Bronchial epithelial cell (primary cell): ENCODE measurements around the gene CARNS1. TPM values are rescaled to one million over a fixed set of nuclear protein-coding genes. Genes with fewer than 3 reads are reported as not detected.

Source experiments
- DNase-seq: peaks from one replicate; pipeline ENCODE4 v3.0.0-alpha.2; 2010; ENCODE audit warnings: low read depth
- FAIRE-seq: peaks from 2 replicates; lab custom pipeline; 2011; peaks lifted over from hg19 to GRCh38; lab: Jason Lieb, UNC
- H3K27me3 ChIP-seq: 2 replicates; pipeline ENCODE4 v1.5.1; 2011; ENCODE audit warnings: low read length; ENCODE audit not compliant: control insufficient read depth, insufficient read depth
- H3K36me3 ChIP-seq: 2 replicates; pipeline ENCODE4 v1.5.1; 2011; ENCODE audit warnings: low read length; ENCODE audit not compliant: control insufficient read depth, insufficient read depth
- H3K4me3 ChIP-seq: 2 replicates; pipeline ENCODE4 v1.5.1; 2011; ENCODE audit warnings: mild to moderate bottlenecking, low read depth, low read length, control low read depth
- total RNA-seq: library from RNA; depleted of rRNA; stranded (reverse); fragments of >200 nt; gene quantifications from 2 replicates; pipeline ENCODE4 v1.2.1, GENCODE V29; 2014
- TF ChIP-seq, protein P1 (sequence below): IDR thresholded peaks from 2 replicates; pipeline ENCODE4 v1.5.1; 2011; ENCODE audit warnings: mild to moderate bottlenecking, moderate library complexity, low read length, control low read depth, inconsistent platforms; ENCODE audit not compliant: insufficient read depth, severe bottlenecking

Gene CARNS1
- total RNA-seq, 1 donor from 2014 or later, result under 0.01 TPM

DNA sequence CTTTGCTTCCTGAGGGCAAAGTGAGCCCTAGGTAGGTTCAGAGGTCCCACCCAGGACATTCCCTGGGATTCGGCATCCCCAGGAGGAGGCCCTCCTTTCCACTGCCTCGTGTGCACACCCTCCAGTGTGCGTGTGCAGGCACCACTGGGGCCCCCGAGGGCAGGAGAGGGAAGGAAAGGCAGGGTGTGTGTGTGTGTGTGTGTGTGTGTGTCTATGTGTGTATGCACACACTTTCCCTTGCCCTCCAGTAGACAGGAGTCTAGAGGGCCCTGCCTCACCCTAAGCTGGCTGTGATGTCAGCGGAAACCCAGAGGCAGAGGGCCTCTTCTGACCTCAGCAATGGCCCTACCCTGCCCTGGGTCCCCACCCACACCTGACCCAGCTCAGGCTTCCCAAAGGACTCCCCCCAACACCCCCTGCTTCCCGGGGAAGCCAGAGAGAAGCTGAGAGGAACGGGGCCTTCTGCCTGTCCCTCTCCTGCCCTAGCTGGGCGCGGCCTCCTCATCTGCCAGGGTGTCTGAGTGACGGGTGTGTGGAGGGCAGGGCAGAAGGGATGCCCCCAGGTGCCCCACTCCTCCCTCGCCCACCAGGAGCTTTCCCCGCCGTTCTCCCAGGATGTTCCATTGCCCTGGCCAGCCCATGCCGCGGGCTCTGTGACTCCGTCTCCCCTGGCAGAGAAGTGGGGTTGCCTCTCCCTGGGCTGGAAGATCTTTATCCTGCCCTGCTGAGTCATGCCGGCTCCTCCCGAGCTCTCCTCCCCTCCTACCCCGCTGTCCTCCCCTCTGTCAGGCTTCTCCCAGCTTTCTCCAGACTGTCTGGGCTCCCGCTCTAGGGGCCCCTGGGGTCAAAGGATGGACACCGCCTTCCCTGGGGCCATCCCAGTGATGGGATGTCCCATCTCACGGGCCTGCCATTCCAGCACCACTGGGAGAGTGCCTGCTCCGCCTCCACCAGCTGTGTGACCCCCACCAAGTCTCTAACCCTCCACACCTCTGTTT, 36.1 kb upstream of the CARNS1 start:
- FAIRE-seq (no peak), DNase-seq (peak; percentile 61)
- TF ChIP-seq, protein P1, sequence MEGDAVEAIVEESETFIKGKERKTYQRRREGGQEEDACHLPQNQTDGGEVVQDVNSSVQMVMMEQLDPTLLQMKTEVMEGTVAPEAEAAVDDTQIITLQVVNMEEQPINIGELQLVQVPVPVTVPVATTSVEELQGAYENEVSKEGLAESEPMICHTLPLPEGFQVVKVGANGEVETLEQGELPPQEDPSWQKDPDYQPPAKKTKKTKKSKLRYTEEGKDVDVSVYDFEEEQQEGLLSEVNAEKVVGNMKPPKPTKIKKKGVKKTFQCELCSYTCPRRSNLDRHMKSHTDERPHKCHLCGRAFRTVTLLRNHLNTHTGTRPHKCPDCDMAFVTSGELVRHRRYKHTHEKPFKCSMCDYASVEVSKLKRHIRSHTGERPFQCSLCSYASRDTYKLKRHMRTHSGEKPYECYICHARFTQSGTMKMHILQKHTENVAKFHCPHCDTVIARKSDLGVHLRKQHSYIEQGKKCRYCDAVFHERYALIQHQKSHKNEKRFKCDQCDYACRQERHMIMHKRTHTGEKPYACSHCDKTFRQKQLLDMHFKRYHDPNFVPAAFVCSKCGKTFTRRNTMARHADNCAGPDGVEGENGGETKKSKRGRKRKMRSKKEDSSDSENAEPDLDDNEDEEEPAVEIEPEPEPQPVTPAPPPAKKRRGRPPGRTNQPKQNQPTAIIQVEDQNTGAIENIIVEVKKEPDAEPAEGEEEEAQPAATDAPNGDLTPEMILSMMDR, result no peak
- no peak overlapping the region for H3K4me3 ChIP-seq
- H3K36me3 ChIP-seq, result no peaks in the 10 kb centered on the region
- H3K27me3 ChIP-seq, result no peaks in the 10 kb centered on the region

DNA sequence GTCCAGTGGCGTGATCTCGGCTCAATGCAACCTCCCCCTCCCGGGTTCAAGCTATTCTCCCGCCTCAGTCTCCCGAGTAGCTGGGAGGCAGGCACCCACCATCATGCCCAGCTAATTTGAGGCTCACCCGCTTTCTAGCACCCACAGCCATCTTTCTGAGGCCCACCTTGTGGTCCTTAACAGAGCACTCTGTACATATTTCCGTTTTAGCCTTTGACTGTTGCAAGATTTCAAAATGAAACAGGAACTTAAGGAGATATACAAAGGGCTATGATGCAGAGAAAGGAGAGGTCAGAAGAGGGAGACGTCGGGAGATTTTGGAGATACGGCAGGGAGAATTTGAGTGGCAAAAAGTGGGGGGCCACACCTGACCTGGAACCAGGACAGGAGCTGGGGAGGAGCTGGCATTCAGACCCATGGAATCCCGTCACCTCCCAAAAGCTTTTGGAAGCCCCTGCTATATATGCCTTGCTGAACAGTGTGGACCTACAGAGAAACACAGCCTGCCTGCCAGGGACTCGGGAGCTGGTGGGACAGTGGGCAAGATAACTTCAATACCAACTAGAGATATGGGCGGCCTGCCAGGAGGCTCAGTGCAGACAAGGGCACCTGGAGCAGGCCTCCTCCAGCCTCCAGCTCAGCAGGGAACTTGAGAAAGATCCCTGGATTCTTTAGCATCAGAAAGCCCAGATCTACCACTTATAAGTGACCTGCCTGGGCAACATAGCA, 34.1 kb upstream of the CARNS1 start:
- Histone ChIP-seq H3K4me3 (no peak overlapping the region), H3K27me3 (no peaks in the 10 kb centered on the region), H3K36me3 (no peaks in the 10 kb centered on the region)
- TF ChIP-seq, protein P1, result no peak
- FAIRE-seq, result no peak
- no peak for DNase-seq

DNA sequence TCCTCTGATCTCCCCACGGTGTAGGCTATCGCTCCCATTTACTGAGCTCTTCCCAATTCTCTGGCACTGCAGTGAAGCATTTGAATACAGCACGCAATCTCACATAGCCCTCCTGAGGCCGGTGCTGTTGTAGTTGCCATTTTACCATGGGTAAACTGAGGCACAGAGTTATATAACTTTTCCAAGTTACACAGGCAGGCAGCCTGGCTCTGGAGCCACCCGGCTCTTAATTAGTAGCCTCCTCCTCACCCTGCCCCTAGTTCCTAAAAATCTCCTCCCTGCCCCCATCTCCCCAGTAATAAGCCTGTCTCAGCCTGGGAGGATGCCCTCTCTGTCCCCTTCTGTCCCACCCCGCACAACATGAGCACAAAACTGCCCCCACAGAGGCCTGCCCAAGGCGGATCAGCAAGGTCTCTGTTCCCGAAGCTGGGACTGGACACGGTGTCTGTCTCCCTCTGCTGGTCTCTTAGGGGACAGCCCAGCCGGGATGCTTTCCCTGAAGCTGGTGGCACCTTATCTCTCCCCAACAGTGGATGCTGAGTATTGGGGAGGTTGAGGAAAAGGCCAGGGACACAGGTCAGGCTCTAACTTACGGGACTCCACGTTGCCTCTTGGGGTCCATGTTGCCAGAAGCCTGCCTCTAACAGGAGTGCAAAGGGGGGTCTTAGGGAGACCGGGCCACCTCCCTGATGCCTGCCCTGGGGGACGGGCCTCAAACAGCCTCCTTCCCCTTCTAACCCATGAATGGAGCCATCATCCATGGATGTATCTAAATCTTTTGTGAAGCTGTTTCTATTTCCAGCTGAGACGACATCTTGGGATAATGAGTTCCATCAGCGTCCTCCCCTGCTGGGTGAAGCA, 33.0 kb upstream of the CARNS1 start:
- FAIRE-seq (no peak), DNase-seq (peak; percentile 69)
- H3K4me3 ChIP-seq, result no peak overlapping the region
- H3K36me3 ChIP-seq, result no peaks in the 10 kb centered on the region
- TF ChIP-seq, protein P1, result peak; percentile 98
- no peaks in the 10 kb centered on the region for H3K27me3 ChIP-seq

DNA sequence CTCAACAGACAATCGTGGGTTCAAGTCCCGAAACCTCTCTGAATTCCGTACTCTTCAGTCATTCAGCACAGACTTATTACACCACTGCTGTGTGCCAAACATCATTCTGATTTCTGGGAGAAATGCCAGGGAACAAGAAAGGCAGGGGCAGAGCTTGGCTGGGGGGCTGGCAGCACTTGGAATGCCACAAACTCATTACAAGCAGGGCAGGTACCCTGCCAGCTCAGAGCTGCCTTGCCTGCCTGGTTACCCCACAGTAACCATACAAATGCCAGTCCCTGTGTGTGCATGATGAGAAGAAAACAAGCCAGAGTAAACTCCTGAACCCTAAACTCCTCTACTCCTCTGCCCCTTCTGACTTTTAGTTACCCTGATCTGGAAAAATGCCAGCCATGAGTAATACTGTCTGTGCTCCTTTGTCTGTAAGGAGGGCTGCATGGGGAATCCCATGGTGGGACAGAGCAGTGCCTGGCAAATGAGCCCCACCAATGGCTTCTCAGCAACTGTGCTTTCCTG, 30.6 kb upstream of the CARNS1 start:
- FAIRE-seq, result no peak
- peak; percentile 79 for DNase-seq
- no peak overlapping the region for H3K4me3 ChIP-seq
- no peaks in the 10 kb centered on the region for H3K27me3 ChIP-seq
- H3K36me3 ChIP-seq, result no peaks in the 10 kb centered on the region
- TF ChIP-seq, protein P1, result no peak

DNA sequence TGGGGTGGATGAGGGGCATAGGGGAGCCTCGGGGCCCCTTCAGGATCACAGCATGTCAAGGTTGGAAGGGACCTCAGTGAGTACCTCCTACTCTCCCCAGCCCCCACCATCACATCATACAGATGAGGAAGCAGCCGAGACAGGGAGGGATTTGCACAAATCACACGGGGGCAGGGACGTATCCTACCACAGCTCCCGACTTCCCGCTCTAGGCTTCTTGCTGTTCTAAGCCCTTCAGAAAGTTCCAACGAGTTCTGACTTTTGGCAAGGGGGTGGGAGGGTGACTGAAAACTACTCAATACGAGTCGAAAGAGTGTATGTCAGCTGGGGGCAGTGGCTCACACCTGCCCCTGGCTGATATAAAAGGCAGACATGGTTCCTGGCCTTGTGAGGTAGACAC, 28.4 kb upstream of the CARNS1 start:
- Histone ChIP-seq H3K4me3 (no peak overlapping the region), H3K27me3 (no peaks in the 10 kb centered on the region), H3K36me3 (no peaks in the 10 kb centered on the region)
- DNase-seq (no peak), FAIRE-seq (no peak)
- TF ChIP-seq, protein P1, result no peak
